Suprapubic skin (tissue), 3 donors: Measurements from ENCODE around the gene INS.

Experiments
- POLR2A ChIP-seq, 2 donors: fragments of 450-650 bp; IDR thresholded peaks; one replicate each; pipeline ENCODE4 v1.6.1; 2017; ENCODE audit warnings: antibody characterized with exemption in 2 of 2, mild to moderate bottlenecking in 2 of 2, moderate library complexity in 2 of 2
- TF ChIP-seq, protein P1 (sequence below), 2 donors: fragments of 200-600 bp in 1 of 2; fragments of 450-650 bp in 1 of 2; sonication (generic) in 1 of 2; IDR thresholded peaks; one replicate each; pipeline ENCODE4 v1.5.1; 2016 to 2019; ENCODE audit warnings: antibody characterized with exemption in 2 of 2, mild to moderate bottlenecking in 1 of 2, moderate library complexity in 1 of 2

GRCh38 chr11:2127482-2128129 is 33.4 kb downstream of the INS start:
- TF ChIP-seq, protein P1, sequence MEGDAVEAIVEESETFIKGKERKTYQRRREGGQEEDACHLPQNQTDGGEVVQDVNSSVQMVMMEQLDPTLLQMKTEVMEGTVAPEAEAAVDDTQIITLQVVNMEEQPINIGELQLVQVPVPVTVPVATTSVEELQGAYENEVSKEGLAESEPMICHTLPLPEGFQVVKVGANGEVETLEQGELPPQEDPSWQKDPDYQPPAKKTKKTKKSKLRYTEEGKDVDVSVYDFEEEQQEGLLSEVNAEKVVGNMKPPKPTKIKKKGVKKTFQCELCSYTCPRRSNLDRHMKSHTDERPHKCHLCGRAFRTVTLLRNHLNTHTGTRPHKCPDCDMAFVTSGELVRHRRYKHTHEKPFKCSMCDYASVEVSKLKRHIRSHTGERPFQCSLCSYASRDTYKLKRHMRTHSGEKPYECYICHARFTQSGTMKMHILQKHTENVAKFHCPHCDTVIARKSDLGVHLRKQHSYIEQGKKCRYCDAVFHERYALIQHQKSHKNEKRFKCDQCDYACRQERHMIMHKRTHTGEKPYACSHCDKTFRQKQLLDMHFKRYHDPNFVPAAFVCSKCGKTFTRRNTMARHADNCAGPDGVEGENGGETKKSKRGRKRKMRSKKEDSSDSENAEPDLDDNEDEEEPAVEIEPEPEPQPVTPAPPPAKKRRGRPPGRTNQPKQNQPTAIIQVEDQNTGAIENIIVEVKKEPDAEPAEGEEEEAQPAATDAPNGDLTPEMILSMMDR (IDR thresholded peaks at IDR 0.05) = no peak
- TF ChIP-seq POLR2A (IDR thresholded peaks at IDR 0.05) = no peak
